Ishikawa (cell line): ENCODE data around the gene BTBD2.

Source experiments
- EGR1 ChIP-seq: IDR thresholded peaks from 2 replicates; pipeline ENCODE4 v1.6.1; 2012
- EP300 ChIP-seq: IDR thresholded peaks from 2 replicates; pipeline ENCODE4 v1.6.1; 2012; ENCODE audit warnings: borderline replicate concordance
- NFIC ChIP-seq: IDR thresholded peaks from 2 replicates; pipeline ENCODE4 v1.6.1; 2012
- RAD21 ChIP-seq: IDR thresholded peaks from 2 replicates; pipeline ENCODE4 v1.6.1; 2012; ENCODE audit warnings: low read depth
- TAF1 ChIP-seq: IDR thresholded peaks from 2 replicates; pipeline ENCODE4 v1.6.1; 2012; ENCODE audit warnings: low read depth, mild to moderate bottlenecking
- TCF12 ChIP-seq: IDR thresholded peaks from 2 replicates; pipeline ENCODE4 v1.6.1; 2012; ENCODE audit warnings: low read depth
- TEAD4 ChIP-seq: IDR thresholded peaks from 2 replicates; pipeline ENCODE4 v1.6.1; 2012
- YY1 ChIP-seq: IDR thresholded peaks from 2 replicates; pipeline ENCODE4 v1.6.1; 2012; ENCODE audit warnings: low read depth
- ZBTB7A ChIP-seq: IDR thresholded peaks from 2 replicates; pipeline ENCODE4 v1.6.1; 2012; ENCODE audit warnings: low read depth
- TF ChIP-seq, protein P1 (sequence below): IDR thresholded peaks from 2 replicates; pipeline ENCODE4 v1.6.1; 2012
- TF ChIP-seq, protein P2 (sequence below): IDR thresholded peaks from 2 replicates; pipeline ENCODE4 v1.6.1; 2012; ENCODE audit warnings: low read depth, mild to moderate bottlenecking

DNA sequence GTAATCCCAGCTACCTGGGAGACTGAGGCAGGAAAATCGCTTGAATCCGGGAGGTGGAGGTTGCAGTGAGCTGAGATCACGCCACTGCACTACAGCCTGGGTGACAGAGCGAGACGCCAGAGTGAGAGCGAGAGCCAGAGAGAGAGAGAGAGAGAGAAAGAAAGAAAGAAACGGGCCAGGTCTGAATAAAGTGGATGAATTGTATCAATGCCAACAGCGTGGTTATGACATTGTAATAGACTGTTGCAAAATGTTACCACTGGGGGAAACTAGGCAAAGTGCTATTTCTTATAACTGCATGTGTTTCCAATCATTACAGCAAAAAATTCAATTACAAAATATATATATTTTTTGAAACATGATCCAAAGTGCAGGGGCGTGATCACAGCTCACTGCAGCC lies 11.8 kb upstream of the BTBD2 start:
- TF ChIP-seq EP300: no peak
- TF ChIP-seq NFIC: peak; percentile 71
- no peak for TF ChIP-seq TAF1
- TF ChIP-seq YY1: no peak
- no peak for TF ChIP-seq ZBTB7A
- TF ChIP-seq TCF12: no peak
- TF ChIP-seq, protein P1, sequence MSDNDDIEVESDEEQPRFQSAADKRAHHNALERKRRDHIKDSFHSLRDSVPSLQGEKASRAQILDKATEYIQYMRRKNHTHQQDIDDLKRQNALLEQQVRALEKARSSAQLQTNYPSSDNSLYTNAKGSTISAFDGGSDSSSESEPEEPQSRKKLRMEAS: peak; percentile 31; the same call in 1 of the 2 replicates
- TF ChIP-seq, protein P2, sequence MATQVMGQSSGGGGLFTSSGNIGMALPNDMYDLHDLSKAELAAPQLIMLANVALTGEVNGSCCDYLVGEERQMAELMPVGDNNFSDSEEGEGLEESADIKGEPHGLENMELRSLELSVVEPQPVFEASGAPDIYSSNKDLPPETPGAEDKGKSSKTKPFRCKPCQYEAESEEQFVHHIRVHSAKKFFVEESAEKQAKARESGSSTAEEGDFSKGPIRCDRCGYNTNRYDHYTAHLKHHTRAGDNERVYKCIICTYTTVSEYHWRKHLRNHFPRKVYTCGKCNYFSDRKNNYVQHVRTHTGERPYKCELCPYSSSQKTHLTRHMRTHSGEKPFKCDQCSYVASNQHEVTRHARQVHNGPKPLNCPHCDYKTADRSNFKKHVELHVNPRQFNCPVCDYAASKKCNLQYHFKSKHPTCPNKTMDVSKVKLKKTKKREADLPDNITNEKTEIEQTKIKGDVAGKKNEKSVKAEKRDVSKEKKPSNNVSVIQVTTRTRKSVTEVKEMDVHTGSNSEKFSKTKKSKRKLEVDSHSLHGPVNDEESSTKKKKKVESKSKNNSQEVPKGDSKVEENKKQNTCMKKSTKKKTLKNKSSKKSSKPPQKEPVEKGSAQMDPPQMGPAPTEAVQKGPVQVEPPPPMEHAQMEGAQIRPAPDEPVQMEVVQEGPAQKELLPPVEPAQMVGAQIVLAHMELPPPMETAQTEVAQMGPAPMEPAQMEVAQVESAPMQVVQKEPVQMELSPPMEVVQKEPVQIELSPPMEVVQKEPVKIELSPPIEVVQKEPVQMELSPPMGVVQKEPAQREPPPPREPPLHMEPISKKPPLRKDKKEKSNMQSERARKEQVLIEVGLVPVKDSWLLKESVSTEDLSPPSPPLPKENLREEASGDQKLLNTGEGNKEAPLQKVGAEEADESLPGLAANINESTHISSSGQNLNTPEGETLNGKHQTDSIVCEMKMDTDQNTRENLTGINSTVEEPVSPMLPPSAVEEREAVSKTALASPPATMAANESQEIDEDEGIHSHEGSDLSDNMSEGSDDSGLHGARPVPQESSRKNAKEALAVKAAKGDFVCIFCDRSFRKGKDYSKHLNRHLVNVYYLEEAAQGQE: no peak
- no peak for TF ChIP-seq TEAD4
- TF ChIP-seq EGR1: no peak
- TF ChIP-seq RAD21: no peak
